Prostate gland (tissue), 2 donors: ENCODE results near the gene INPP5E.

ENCODE experiments used
- CTCF ChIP-seq, 4 experiments: fragments of 200-600 bp in 2 of 4; fragments of 450-650 bp in 2 of 4; sonication (generic) in 2 of 4; IDR thresholded peaks; 1 replicate in 3 of 4; 2 replicates in 1 of 4; pipeline ENCODE4 v1.5.1; 2016 to 2019; ENCODE audit warnings: antibody characterized with exemption in 4 of 4, mild to moderate bottlenecking in 2 of 4, moderate library complexity in 2 of 4
- POLR2A ChIP-seq: fragments of 450-650 bp; IDR thresholded peaks from one replicate; pipeline ENCODE4 v1.6.1; 2016; ENCODE audit warnings: antibody characterized with exemption, mild to moderate bottlenecking
- POLR2AphosphoS5 ChIP-seq: sonication (generic); formaldehyde crosslinking; IDR thresholded peaks from one replicate; pipeline ENCODE4 v1.6.1; 2017; ENCODE audit warnings: antibody characterized with exemption

- TF ChIP-seq CTCF (IDR thresholded peaks at IDR 0.05) (peak; percentile 26 to 82 (median 57)), POLR2AphosphoS5 (no peak), POLR2A (no peak)
Observed at GRCh38 chr9:136439481-136440408, at the start of gene INPP5E.
